WTC11 (cell line): ENCODE data around the gene PLCL2. TPM values are rescaled to one million over a fixed set of nuclear protein-coding genes. Genes with fewer than 3 reads are reported as not detected.

Source experiments
- ATAC-seq: fragments of 200-7000 bp; cut with Tn5 transposase; 2 replicates; pipeline ENCODE4 v1.10.0; 2021; ENCODE audit warnings: mild to moderate bottlenecking, moderate library complexity
- CTCF ChIA-PET: fragments of 300-600 bp; sonication (Branson Sonifier 250); formaldehyde crosslinking; loops from one replicate; lab custom pipeline; 2021; ENCODE audit warnings: antibody characterized with exemption; lab: Charles Lee
- POLR2A ChIA-PET: fragments of 350-600 bp; sonication (Branson Sonifier 250); formaldehyde crosslinking; loops from one replicate; lab custom pipeline; 2021; ENCODE audit warnings: antibody characterized with exemption; lab: Charles Lee
- DNase-seq: peaks from one replicate; pipeline ENCODE4 v3.0.0; 2021; ENCODE audit warnings: low spot score
- H3K27ac Mint-ChIP-seq: 2 replicates; pipeline ENCODE4 v1.8.0; 2021; ENCODE audit warnings: mixed read lengths
- H3K27me3 Mint-ChIP-seq: 2 replicates; pipeline ENCODE4 v1.8.0; 2021; ENCODE audit warnings: low read depth, mild to moderate bottlenecking, moderate library complexity, mixed read lengths
- H3K36me3 Mint-ChIP-seq: 2 replicates; pipeline ENCODE4 v1.8.0; 2021; ENCODE audit warnings: mixed read lengths
- H3K4me1 Mint-ChIP-seq: 2 replicates; pipeline ENCODE4 v1.8.0; 2022; ENCODE audit warnings: mixed read lengths
- H3K4me3 Mint-ChIP-seq: 2 replicates; pipeline ENCODE4 v1.8.0; 2021; ENCODE audit warnings: mild to moderate bottlenecking, moderate library complexity, mixed read lengths
- H3K9me3 Mint-ChIP-seq: 2 replicates; pipeline ENCODE4 v1.8.0; 2021; ENCODE audit warnings: mixed read lengths
- CBFB ChIP-seq: sonication (generic); formaldehyde crosslinking; IDR thresholded peaks from 2 replicates; pipeline ENCODE4 v1.8.1; 2022; ENCODE audit warnings: mild to moderate bottlenecking, low read depth, missing genetic modification reagents
- CREB1 ChIP-seq: sonication (generic); formaldehyde crosslinking; IDR thresholded peaks from 2 replicates; pipeline ENCODE4 v1.8.0; 2023; ENCODE audit warnings: mild to moderate bottlenecking, missing genetic modification reagents
- CREM ChIP-seq: sonication (generic); formaldehyde crosslinking; IDR thresholded peaks from 2 replicates; pipeline ENCODE4 v1.8.1; 2022; ENCODE audit warnings: mild to moderate bottlenecking, missing genetic modification reagents, moderate library complexity
- CTCF ChIP-seq: fragments of 200-600 bp; IDR thresholded peaks from 2 replicates; pipeline ENCODE4 v1.8.0; 2022; ENCODE audit warnings: antibody characterized with exemption
- EMX1 ChIP-seq: fragments of 250-450 bp; sonication (Bioruptor Pico); IDR thresholded peaks from 2 replicates; pipeline ENCODE4 v1.8.0; 2021; ENCODE audit warnings: mild to moderate bottlenecking
- ERG ChIP-seq: fragments of 250-450 bp; sonication (Bioruptor Pico); IDR thresholded peaks from 2 replicates; pipeline ENCODE4 v1.8.0; 2021; ENCODE audit warnings: mild to moderate bottlenecking
- ETV6 ChIP-seq: sonication (generic); formaldehyde crosslinking; IDR thresholded peaks from 2 replicates; pipeline ENCODE4 v1.8.1; 2022; ENCODE audit warnings: mild to moderate bottlenecking, missing genetic modification reagents
- FOXP1 ChIP-seq: sonication (generic); formaldehyde crosslinking; IDR thresholded peaks from 2 replicates; pipeline ENCODE4 v1.8.0; 2022; ENCODE audit warnings: missing genetic modification reagents, mild to moderate bottlenecking, moderate library complexity, borderline replicate concordance
- HMGXB4 ChIP-seq: sonication (generic); formaldehyde crosslinking; IDR thresholded peaks from 2 replicates; pipeline ENCODE4 v1.8.1; 2023; ENCODE audit warnings: mild to moderate bottlenecking, moderate library complexity, missing genetic modification reagents
- IRF1 ChIP-seq: sonication (generic); formaldehyde crosslinking; IDR thresholded peaks from 2 replicates; pipeline ENCODE4 v1.8.0; 2023; ENCODE audit warnings: missing genetic modification reagents
- MYBL2 ChIP-seq: sonication (generic); formaldehyde crosslinking; IDR thresholded peaks from 2 replicates; pipeline ENCODE4 v1.8.1; 2023; ENCODE audit warnings: mild to moderate bottlenecking, moderate library complexity, missing genetic modification reagents
- NFATC4 ChIP-seq: fragments of 250-450 bp; sonication (Bioruptor Pico); IDR thresholded peaks from 2 replicates; pipeline ENCODE4 v1.9.0; 2021; ENCODE audit warnings: mild to moderate bottlenecking
- NR1H2 ChIP-seq: sonication (generic); formaldehyde crosslinking; IDR thresholded peaks from 2 replicates; pipeline ENCODE4 v1.9.0; 2021; ENCODE audit warnings: mild to moderate bottlenecking, moderate library complexity, missing genetic modification reagents
- OVOL2 ChIP-seq: fragments of 250-450 bp; sonication (Bioruptor Pico); IDR thresholded peaks from 2 replicates; pipeline ENCODE4 v1.9.0; 2021; ENCODE audit warnings: mild to moderate bottlenecking, borderline replicate concordance
- PRRX2 ChIP-seq: fragments of 250-450 bp; sonication (Bioruptor Pico); IDR thresholded peaks from 2 replicates; pipeline ENCODE4 v1.8.0; 2021; ENCODE audit warnings: mild to moderate bottlenecking
- RORB ChIP-seq: fragments of 250-450 bp; sonication (Bioruptor Pico); IDR thresholded peaks from 2 replicates; pipeline ENCODE4 v1.9.0; 2021; ENCODE audit warnings: mild to moderate bottlenecking
- SP1 ChIP-seq: sonication (generic); formaldehyde crosslinking; conservative IDR thresholded peaks from 2 replicates; pipeline ENCODE4 v1.8.1; 2022; ENCODE audit warnings: missing genetic modification reagents
- TEAD1 ChIP-seq: sonication (generic); formaldehyde crosslinking; IDR thresholded peaks from 2 replicates; pipeline ENCODE4 v1.8.0; 2022; ENCODE audit warnings: mild to moderate bottlenecking, missing genetic modification reagents
- ZNF232 ChIP-seq: sonication (generic); formaldehyde crosslinking; IDR thresholded peaks from 2 replicates; pipeline ENCODE4 v1.8.0; 2022; ENCODE audit warnings: mild to moderate bottlenecking, missing genetic modification reagents
- ZNF263 ChIP-seq: sonication (generic); formaldehyde crosslinking; IDR thresholded peaks from 2 replicates; pipeline ENCODE4 v1.8.1; 2022; ENCODE audit warnings: low read depth, mild to moderate bottlenecking, moderate library complexity, missing genetic modification reagents
- ZNF396 ChIP-seq: fragments of 250-450 bp; sonication (Bioruptor Pico); IDR thresholded peaks from 2 replicates; pipeline ENCODE4 v1.8.0; 2021; ENCODE audit warnings: mild to moderate bottlenecking, moderate library complexity, borderline replicate concordance
- ZNF416 ChIP-seq: fragments of 250-450 bp; sonication (Bioruptor Pico); IDR thresholded peaks from 2 replicates; pipeline ENCODE4 v1.9.0; 2021; ENCODE audit warnings: mild to moderate bottlenecking, inconsistent platforms
- ZNF425 ChIP-seq: fragments of 250-450 bp; sonication (Bioruptor Pico); conservative IDR thresholded peaks from 2 replicates; pipeline ENCODE4 v1.9.0; 2021; ENCODE audit warnings: mild to moderate bottlenecking
- ZNF512 ChIP-seq: sonication (generic); formaldehyde crosslinking; IDR thresholded peaks from 2 replicates; pipeline ENCODE4 v1.8.1; 2022; ENCODE audit warnings: missing genetic modification reagents, borderline replicate concordance
- total RNA-seq: library from RNA; stranded (reverse); gene quantifications from 3 replicates; pipeline ENCODE4 v1.2.3, GENCODE V29; 2021
- TF ChIP-seq, protein P1 (sequence below): fragments of 250-450 bp; sonication (Bioruptor Pico); IDR thresholded peaks from 2 replicates; pipeline ENCODE4 v1.9.0; 2021; ENCODE audit warnings: mild to moderate bottlenecking
- TF ChIP-seq, protein P2 (sequence below): sonication (generic); formaldehyde crosslinking; IDR thresholded peaks from 2 replicates; pipeline ENCODE4 v1.8.1; 2023; ENCODE audit warnings: mild to moderate bottlenecking, missing genetic modification reagents, moderate library complexity

PLCL2 gene
- total RNA-seq, 1 experiment from 2014 or later, result 11.8 TPM

GRCh38 chr3:16842272-16843270 lies 42.2 kb upstream of the PLCL2 start (continued):
- no peak for TF ChIP-seq ZNF425 (CRISPR knock-in tag)
- no peak for TF ChIP-seq ERG (CRISPR knock-in tag)
- TF ChIP-seq ETV6 (CRISPR knock-in tag), result no peak
- TF ChIP-seq, protein P1, sequence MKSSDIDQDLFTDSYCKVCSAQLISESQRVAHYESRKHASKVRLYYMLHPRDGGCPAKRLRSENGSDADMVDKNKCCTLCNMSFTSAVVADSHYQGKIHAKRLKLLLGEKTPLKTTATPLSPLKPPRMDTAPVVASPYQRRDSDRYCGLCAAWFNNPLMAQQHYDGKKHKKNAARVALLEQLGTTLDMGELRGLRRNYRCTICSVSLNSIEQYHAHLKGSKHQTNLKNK, result no peak
- no peak for TF ChIP-seq ZNF232 (CRISPR knock-in tag)
- no peak for TF ChIP-seq SP1
- no peak for TF ChIP-seq FOXP1 (CRISPR knock-in tag)
- no peak for TF ChIP-seq HMGXB4
- no peak for TF ChIP-seq ZNF396
- no peak for TF ChIP-seq CTCF
- no peak for TF ChIP-seq ZNF512
- TF ChIP-seq OVOL2, result no peak
- TF ChIP-seq PRRX2 (CRISPR knock-in tag), result no peak
- no peak for TF ChIP-seq EMX1 (CRISPR knock-in tag)
- TF ChIP-seq, protein P2, sequence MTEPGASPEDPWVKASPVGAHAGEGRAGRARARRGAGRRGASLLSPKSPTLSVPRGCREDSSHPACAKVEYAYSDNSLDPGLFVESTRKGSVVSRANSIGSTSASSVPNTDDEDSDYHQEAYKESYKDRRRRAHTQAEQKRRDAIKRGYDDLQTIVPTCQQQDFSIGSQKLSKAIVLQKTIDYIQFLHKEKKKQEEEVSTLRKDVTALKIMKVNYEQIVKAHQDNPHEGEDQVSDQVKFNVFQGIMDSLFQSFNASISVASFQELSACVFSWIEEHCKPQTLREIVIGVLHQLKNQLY, result no peak
- TF ChIP-seq CREB1 (CRISPR knock-in tag), result no peak

DNA sequence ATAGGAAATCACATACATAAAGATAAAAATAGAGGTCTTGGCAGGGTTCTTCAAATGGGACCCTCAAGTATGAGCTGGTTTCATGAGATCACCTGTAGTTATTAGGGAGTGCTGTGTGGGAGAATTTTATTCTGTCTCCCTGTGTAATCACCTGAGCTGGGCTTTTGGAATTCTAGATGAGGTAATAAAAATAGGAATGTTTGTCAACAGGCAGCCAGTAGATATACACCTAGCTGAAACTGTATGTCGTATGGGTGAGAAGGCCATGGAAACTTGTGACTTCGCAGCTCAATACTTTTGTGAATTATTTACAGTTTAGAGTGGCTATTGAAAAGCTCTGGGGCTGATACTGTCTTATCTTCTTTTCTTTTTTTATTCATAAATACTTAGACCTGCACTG lies 40.5 kb upstream of the PLCL2 start:
- CTCF ChIA-PET, result interaction anchor here (1.3 kb wide), 1 partner anchor 40 kb away, joined by 3 read pairs; no protein-coding TSS in a partner anchor
- TF ChIP-seq MYBL2 (CRISPR knock-in tag) (no peak), CREM (CRISPR knock-in tag) (no peak), NFATC4 (no peak), NR1H2 (CRISPR knock-in tag) (no peak), ZNF416 (CRISPR knock-in tag) (no peak), RORB (CRISPR knock-in tag) (no peak), IRF1 (CRISPR knock-in tag) (no peak), TEAD1 (CRISPR knock-in tag) (no peak), CBFB (no peak), ZNF263 (CRISPR knock-in tag) (no peak)

More for the DNA sequence above, 40.5 kb upstream of the PLCL2 start:
- no peak overlapping the region for H3K27ac Mint-ChIP-seq
- no peaks in the 10 kb centered on the region for H3K36me3 Mint-ChIP-seq
- POLR2A ChIA-PET, result no interaction called here
- H3K27me3 Mint-ChIP-seq, result no peaks in the 10 kb centered on the region
- H3K4me1 Mint-ChIP-seq, result peaks cover 28% of the 10 kb centered on the region
- no peak for DNase-seq
- ATAC-seq, result no peak
- no peak overlapping the region for H3K4me3 Mint-ChIP-seq
- H3K9me3 Mint-ChIP-seq, result no peaks in the 10 kb centered on the region
